Breast epithelium (tissue), 3 donors: Measurements from ENCODE around the gene SMARCC2.

Experiments used
- POLR2A ChIP-seq: fragments of 450-650 bp; IDR thresholded peaks from one replicate; pipeline ENCODE4 v1.6.1; 2016; ENCODE audit warnings: antibody characterized with exemption, mild to moderate bottlenecking, moderate library complexity
- POLR2AphosphoS5 ChIP-seq, 3 donors: sonication (generic); formaldehyde crosslinking; IDR thresholded peaks; one replicate each; pipeline ENCODE4 v1.6.1; 2017; ENCODE audit warnings: antibody characterized with exemption in 3 of 3
- TF ChIP-seq, protein P1 (sequence below), 3 donors: fragments of 450-650 bp; IDR thresholded peaks; one replicate each; pipeline ENCODE4 v1.5.1; 2016 to 2017; ENCODE audit warnings: antibody characterized with exemption in 3 of 3, mild to moderate bottlenecking in 3 of 3, moderate library complexity in 3 of 3

DNA sequence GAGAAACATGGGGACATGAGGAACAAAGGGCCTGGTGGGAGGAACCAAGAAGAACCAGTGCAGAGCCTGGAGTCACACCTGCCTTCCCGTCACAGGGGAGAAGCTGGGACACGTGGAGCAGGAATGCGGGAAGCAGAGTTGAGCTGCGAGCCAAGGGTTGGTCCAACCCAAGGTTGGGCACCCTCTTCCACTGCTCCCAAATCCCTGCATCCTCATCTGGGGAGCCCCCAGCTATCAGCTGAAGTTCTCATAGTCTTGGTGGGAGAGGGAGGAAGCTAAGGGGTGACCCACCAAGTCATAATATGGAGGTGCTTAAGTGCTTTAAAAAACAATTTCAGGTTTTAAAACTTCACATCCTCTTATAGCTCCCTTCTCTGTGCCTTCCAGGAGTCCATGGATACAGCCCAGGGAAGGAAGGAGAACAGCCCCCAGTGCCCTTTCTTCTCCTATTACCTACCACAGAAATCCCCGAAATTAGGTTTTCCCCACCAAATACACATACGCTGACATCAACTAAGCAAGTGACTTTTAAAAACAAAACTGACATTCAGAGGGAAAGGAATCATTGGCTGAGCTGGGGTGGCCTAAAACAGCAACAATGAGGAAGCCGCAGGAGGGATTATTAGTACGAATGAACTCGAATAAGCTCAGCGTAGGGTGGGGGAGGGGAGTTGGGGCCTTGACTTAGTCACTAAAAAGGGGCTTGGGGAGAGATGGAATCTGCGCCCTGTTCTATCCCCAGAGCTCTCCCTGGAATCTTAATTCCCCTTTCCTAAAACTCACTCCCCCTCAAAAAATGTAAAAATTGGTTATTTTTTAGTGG is 26.6 kb downstream of the SMARCC2 start:
- TF ChIP-seq, protein P1, sequence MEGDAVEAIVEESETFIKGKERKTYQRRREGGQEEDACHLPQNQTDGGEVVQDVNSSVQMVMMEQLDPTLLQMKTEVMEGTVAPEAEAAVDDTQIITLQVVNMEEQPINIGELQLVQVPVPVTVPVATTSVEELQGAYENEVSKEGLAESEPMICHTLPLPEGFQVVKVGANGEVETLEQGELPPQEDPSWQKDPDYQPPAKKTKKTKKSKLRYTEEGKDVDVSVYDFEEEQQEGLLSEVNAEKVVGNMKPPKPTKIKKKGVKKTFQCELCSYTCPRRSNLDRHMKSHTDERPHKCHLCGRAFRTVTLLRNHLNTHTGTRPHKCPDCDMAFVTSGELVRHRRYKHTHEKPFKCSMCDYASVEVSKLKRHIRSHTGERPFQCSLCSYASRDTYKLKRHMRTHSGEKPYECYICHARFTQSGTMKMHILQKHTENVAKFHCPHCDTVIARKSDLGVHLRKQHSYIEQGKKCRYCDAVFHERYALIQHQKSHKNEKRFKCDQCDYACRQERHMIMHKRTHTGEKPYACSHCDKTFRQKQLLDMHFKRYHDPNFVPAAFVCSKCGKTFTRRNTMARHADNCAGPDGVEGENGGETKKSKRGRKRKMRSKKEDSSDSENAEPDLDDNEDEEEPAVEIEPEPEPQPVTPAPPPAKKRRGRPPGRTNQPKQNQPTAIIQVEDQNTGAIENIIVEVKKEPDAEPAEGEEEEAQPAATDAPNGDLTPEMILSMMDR (IDR thresholded peaks at IDR 0.05) = no peak
- TF ChIP-seq POLR2AphosphoS5 (IDR thresholded peaks at IDR 0.05) (peak; percentile 11 to 56 (median 44)), POLR2A (no peak)
